ENCODE data around the gene DLD. TPM values are rescaled to one million over a fixed set of nuclear protein-coding genes. Genes with fewer than 3 reads are reported as not detected.

DLD gene
- total and polyA plus RNA-seq, 2 experiments from 2014 or later, result 38.1 to 76.2 TPM

Other genes starting within 250 kb of the DLD start
- gene SLC26A4, start 230.4 kb upstream of the DLD start, total RNA-seq (2014; rRNA removed; shearing (Covaris generic)), result 0.07 TPM in 1 of 2 replicates, not detected in the other
- gene SLC26A4, start 230.4 kb upstream of the DLD start, polyA plus RNA-seq (2016; fragmentation: Nextera tagmentation; extraction: Ambion mirVana), result not detected in 2 replicates
- 31.1 and 65.4 TPM in 2 replicates for gene CBLL1, start 147.0 kb upstream of the DLD start, total RNA-seq (2014; rRNA removed; shearing (Covaris generic))
- 54.1 and 67.4 TPM in 2 replicates for gene CBLL1, start 147.0 kb upstream of the DLD start, polyA plus RNA-seq (2016; fragmentation: Nextera tagmentation; extraction: Ambion mirVana)
- not detected in 2 replicates for gene SLC26A3, start 88.0 kb upstream of the DLD start, total RNA-seq (2014; rRNA removed; shearing (Covaris generic))
- gene SLC26A3, start 88.0 kb upstream of the DLD start, polyA plus RNA-seq (2016; fragmentation: Nextera tagmentation; extraction: Ambion mirVana), result not detected in 2 replicates
- 57.6 and 57.8 TPM in 2 replicates for gene LAMB1, start 112.0 kb downstream of the DLD start, total RNA-seq (2014; rRNA removed; shearing (Covaris generic))
- 50.0 and 53.5 TPM in 2 replicates for gene LAMB1, start 112.0 kb downstream of the DLD start, polyA plus RNA-seq (2016; fragmentation: Nextera tagmentation; extraction: Ambion mirVana)
- not detected in 2 replicates for gene LAMB4, start 239.2 kb downstream of the DLD start, total RNA-seq (2014; rRNA removed; shearing (Covaris generic))
- gene LAMB4, start 239.2 kb downstream of the DLD start, polyA plus RNA-seq (2016; fragmentation: Nextera tagmentation; extraction: Ambion mirVana), result not detected in 2 replicates

Measured in GM23338 (cell line).